WI38 (cell line): ENCODE results near the gene MNAT1.
A peak's percentile ranks its signal among the peaks of the same experiment; 100 is the strongest.

Experiments used
- H3K4me3 ChIP-seq: 2 replicates; pipeline ENCODE4 v1.5.1; 2011; ENCODE audit warnings: low read depth, mild to moderate bottlenecking, control low read depth, low read length
- TF ChIP-seq, protein P1 (sequence below): IDR thresholded peaks from 2 replicates; pipeline ENCODE4 v1.5.1; 2012; ENCODE audit warnings: low read depth, mild to moderate bottlenecking, control low read depth, low read length

Gene MNAT1

DNA sequence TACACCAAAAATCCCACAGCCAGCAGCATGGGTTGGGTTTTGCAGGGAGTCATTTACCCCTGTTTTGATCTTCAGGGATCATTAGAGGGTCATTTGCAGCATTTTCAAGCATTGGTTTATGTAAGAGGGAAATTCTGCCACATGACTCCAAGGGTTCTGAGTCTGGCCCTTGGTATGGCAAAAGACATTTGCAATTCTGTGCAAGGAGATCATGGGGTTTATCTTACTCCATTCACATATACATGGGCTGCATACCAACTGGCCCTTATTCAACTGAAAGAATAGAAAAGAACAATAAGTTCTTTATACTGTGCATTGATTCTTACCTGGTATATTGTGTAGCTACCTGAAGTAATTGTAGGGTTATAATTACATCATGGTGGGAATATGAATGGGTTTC is 24.1 kb upstream of the MNAT1 start:
- TF ChIP-seq, protein P1, sequence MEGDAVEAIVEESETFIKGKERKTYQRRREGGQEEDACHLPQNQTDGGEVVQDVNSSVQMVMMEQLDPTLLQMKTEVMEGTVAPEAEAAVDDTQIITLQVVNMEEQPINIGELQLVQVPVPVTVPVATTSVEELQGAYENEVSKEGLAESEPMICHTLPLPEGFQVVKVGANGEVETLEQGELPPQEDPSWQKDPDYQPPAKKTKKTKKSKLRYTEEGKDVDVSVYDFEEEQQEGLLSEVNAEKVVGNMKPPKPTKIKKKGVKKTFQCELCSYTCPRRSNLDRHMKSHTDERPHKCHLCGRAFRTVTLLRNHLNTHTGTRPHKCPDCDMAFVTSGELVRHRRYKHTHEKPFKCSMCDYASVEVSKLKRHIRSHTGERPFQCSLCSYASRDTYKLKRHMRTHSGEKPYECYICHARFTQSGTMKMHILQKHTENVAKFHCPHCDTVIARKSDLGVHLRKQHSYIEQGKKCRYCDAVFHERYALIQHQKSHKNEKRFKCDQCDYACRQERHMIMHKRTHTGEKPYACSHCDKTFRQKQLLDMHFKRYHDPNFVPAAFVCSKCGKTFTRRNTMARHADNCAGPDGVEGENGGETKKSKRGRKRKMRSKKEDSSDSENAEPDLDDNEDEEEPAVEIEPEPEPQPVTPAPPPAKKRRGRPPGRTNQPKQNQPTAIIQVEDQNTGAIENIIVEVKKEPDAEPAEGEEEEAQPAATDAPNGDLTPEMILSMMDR: no peak
- H3K4me3 ChIP-seq: no peak overlapping the region

DNA sequence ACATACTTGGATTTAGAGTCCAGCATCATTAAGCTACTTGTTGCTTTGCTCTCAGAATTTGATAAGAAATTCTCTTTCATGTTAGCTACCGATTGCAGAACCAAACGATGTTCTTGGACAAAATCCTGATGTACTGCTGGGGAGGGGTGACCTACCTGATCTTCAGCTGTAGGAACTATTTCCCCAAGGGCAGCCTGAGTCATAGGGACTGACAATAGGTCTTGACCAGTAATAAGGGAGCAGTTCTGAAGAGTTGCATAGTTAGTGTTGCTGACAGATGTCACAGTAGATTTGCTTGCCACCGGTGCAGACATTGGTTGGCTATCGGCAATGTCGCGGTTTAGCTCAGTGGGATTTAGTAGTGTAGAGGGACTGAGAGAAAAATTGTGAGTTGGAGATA is 21.0 kb upstream of the MNAT1 start:
- TF ChIP-seq, protein P1: no peak

DNA sequence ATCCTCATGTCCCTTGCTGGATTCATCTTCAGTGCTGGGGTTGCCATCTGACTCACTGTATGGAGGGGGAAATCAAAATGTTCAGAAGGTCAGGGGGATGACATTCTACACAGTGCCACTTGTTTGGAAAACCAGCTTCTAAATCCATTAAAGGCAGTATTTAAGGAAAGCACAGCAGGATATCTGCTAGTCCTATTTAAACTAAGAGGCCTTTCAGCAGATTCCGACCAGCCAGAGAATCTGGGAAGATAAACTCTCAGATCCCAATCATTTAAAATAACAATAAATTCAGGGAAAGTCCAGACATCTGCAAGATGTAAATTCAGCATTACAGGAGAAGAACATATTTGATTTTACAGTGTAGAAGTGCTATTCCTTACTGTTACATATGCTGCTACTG is 14.2 kb upstream of the MNAT1 start:
- peak overlapping the region; percentile 93 for H3K4me3 ChIP-seq
- TF ChIP-seq, protein P1: no peak

More for the DNA sequence above, 21.0 kb upstream of the MNAT1 start:
- no peak overlapping the region for H3K4me3 ChIP-seq

DNA sequence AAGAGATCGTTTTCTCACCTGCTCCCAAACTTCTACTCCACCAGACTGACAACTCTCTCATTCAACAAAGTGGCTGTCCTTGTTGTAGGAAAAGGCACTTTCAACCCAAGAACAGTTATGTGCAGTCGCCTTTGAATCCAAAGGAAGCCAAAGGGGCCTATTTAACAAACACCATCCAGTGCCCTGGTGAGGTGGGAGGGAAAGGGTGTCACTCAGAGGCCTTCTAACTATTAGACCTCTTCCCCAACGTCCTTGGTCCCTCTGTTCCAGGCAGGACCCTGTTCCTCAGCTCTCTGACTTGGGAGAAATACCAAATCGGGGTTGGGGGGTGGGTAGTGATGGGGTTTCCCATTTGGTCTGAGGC is 13.6 kb upstream of the MNAT1 start:
- TF ChIP-seq, protein P1: no peak
- H3K4me3 ChIP-seq: peak overlapping the region; percentile 93

DNA sequence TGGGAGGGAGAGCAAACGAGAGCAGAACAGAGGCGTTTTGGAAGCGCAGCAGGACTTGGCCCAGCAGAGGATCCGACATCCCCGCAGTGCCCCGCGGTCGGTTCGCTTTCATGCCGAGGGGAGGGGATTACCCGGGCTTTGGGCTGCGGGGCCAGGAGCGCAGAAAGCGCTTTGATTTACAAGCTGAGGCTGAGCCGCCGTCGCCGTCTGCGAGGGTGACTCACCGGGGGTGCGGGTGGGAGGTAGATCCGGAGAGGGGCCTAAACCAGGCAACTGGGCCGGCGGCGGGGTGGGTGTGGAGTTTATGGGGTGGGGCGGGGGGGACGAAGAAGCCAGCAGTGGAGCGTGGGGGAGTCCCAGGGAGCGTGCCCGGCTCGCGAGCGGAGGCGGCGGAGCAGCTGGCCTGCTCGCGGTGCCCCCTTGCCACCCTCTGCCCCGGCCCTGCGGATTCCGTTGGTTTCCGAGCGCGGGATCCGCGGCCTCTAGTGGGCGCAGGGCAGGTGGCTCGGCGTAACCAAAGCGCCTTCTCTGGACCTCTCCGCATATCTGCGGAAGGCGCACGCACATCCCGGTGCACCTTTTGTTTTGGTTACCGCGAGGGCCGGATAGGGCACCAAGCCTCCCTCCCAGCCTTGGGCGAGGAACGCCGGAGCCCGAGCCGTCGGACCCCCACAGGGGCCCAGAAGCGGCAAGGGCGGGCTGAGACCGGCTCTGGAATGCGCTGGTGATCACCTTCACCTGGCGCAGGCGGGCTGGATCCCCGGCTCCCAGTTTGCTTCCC is 13.0 kb upstream of the MNAT1 start:
- peak overlapping the region; percentile 93 for H3K4me3 ChIP-seq
- TF ChIP-seq, protein P1: peak; percentile 41

DNA sequence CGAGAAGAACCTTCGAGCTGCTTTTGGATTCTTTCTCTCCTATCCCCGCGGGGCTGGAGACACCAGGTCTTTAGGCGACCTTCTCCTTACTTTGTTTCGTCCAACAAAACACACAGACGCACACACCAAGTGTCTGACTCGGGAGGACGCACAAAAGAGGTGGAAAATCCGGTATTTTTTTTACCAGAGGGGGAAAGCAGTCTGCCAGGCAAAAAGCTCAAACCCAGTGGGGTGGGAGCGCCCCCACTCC is 12.5 kb upstream of the MNAT1 start:
- peak overlapping the region; percentile 93 for H3K4me3 ChIP-seq
- TF ChIP-seq, protein P1: no peak

DNA sequence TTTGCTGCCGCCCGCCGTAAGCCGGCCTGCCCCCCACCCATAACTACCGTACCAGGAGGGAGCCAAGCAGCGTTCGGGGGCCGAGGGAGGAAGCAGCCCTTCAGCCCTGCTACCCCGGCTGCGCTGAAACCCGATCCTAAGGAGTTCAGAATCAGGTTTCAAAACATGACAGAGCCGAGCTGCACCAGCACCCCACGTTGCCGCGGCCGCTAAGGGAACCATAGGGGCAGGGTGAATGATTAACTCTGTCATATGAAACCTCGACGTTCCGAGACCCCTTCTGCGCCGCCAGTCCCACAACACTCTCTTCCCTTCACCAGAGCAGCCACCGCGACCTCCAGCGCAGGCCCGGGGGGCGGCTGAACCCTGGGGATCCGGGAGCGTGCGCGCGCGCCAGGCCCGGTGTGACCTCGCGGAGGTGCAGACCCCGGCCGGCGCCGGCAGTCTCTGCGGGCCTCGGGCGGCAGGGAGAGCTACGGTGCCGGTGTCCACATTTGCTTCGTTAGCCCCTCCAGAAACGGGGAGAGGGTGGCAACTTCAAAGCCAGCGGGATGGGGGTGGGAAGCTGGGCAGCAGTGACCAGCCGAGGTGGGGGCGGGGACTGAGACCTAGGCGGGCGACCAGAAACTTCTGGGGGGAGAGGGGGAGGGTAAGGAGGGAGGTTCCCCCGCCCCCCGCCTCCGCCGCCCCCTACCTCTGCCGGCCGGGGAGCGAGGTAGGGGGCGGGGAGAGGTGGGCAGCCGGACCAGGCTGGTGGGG is 12.0 kb upstream of the MNAT1 start:
- H3K4me3 ChIP-seq: peak overlapping the region; percentile 93
- TF ChIP-seq, protein P1: no peak
